ENCODE results near the gene A3GALT2.

The A3GALT2 gene

DNA sequence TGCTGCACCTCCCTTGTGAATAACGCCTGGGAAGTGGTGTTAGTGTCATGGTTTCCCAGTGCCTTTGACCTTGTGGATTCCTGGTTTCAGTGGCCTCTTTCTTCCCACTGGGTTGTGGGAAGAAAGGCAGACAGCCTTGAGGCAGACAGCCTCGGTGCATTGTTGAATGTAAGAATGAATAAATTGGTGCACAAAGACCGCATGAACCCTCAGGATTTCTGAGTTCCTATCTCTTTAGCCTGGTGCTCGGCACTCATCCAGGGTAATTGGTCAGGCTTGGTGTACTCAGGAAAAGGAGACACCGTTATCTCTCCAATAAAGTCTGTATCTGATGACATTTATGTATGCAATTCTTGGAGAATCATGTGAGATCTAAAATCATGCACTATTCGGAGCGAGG, 59.6 kb downstream of the A3GALT2 start:
- no peak overlapping the region for H3K4me3 ChIP-seq (ENCODE audit: control insufficient read depth, low read depth, low read length)
- TF ChIP-seq, protein P1, sequence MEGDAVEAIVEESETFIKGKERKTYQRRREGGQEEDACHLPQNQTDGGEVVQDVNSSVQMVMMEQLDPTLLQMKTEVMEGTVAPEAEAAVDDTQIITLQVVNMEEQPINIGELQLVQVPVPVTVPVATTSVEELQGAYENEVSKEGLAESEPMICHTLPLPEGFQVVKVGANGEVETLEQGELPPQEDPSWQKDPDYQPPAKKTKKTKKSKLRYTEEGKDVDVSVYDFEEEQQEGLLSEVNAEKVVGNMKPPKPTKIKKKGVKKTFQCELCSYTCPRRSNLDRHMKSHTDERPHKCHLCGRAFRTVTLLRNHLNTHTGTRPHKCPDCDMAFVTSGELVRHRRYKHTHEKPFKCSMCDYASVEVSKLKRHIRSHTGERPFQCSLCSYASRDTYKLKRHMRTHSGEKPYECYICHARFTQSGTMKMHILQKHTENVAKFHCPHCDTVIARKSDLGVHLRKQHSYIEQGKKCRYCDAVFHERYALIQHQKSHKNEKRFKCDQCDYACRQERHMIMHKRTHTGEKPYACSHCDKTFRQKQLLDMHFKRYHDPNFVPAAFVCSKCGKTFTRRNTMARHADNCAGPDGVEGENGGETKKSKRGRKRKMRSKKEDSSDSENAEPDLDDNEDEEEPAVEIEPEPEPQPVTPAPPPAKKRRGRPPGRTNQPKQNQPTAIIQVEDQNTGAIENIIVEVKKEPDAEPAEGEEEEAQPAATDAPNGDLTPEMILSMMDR (IDR thresholded peaks at IDR 0.05; ENCODE audit: control insufficient read depth, insufficient read depth, low read depth, low read length, missing control alignments) = no peak
- no peak for DNase-seq (ENCODE audit: low read depth)

GRCh38 chr1:33260439-33260838, 60.5 kb downstream of the A3GALT2 start:
- TF ChIP-seq, protein P1 (IDR thresholded peaks at IDR 0.05; ENCODE audit: control insufficient read depth, insufficient read depth, low read depth, low read length, missing control alignments) = no peak
- H3K4me3 ChIP-seq (ENCODE audit: control insufficient read depth, low read depth, low read length) = no peak overlapping the region
- no peak for DNase-seq (ENCODE audit: low read depth)

GRCh38 chr1:33259879-33260278, 61.0 kb downstream of the A3GALT2 start:
- no peak overlapping the region for H3K4me3 ChIP-seq (ENCODE audit: control insufficient read depth, low read depth, low read length)
- TF ChIP-seq, protein P1 (IDR thresholded peaks at IDR 0.05; ENCODE audit: control insufficient read depth, insufficient read depth, low read depth, low read length, missing control alignments) = no peak
- DNase-seq (ENCODE audit: low read depth) = no peak

DNA sequence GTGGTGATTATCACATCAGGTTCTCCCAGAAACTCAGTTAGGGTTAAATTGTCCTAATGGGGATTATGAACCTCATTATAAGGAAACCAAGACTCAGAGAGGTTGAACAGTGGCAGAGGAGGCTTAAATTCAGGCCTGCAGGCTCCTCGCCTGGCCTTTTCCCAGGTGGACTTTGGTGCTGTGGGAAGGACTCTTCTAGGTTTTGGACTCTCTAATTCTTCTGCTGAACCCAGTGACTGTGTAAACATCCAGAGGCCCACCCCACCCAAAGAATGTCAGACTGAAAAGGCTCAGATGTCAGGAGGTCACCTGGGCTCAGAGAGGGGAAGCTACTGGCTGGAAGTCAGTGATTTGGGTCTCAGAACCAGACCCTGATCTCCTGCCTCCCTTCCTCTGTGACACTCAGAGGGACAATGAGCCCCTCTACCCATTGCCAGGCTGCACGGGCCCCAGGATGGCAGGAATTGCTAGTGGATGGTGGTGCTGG, 62.1 kb downstream of the A3GALT2 start:
- TF ChIP-seq, protein P1 (IDR thresholded peaks at IDR 0.05; ENCODE audit: control insufficient read depth, insufficient read depth, low read depth, low read length, missing control alignments) = no peak
- no peak for DNase-seq (ENCODE audit: low read depth)
- H3K4me3 ChIP-seq (ENCODE audit: control insufficient read depth, low read depth, low read length) = no peak overlapping the region

DNA sequence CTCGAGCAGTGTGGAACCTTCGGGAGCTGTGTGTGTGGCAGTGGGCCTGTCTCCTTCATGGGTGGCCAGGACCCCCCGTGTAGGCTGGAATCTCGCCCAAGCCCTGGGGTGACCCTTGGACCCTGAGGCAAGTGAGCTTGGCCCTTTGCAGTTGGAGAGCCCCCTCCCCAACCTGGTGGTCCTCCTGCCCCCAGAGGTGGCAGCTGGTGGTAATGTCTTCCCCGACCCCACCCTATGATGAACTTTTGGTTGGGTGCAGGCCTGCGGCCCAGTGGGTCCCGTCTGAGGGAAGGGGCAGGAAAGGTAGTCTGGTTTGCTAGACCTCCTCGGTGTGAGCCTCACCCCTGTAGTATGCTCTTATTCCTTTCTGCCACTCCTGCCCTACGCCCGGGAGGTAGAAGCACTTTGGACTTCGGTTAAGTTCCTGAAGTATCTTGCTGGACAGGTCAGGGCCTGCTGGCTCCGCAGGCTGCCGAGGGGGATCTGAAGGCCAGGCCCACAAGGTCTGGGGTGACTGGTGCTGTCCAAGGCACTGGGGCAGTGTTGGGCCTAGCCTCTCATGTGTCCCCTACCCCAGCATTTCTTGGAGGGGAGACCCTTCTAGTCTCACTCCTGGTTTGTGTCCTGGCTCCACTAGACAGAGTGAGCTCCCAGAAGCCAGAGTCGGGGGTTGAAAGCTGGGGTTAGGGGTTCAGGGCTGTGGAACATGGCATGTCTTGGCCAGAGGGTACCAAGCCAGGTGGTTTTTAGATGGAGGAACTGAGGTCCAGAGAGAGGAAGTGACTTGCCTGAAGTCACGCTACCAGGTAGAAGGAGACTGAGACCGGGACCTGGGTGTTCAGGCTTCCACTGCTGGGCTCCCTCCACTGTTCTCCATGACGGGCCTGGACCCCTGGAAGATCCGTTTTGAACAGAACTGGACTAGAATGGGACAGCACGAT, 62.9 kb downstream of the A3GALT2 start:
- DNase-seq (ENCODE audit: low read depth) = no peak
- TF ChIP-seq, protein P1 (IDR thresholded peaks at IDR 0.05; ENCODE audit: control insufficient read depth, insufficient read depth, low read depth, low read length, missing control alignments) = no peak
- peak overlapping the region; percentile 63 for H3K4me3 ChIP-seq (ENCODE audit: control insufficient read depth, low read depth, low read length)

- H3K4me3 ChIP-seq (ENCODE audit: control insufficient read depth, low read depth, low read length) = peak overlapping the region; percentile 63
- TF ChIP-seq, protein P1 (IDR thresholded peaks at IDR 0.05; ENCODE audit: control insufficient read depth, insufficient read depth, low read depth, low read length, missing control alignments) = no peak
- DNase-seq (ENCODE audit: low read depth) = no peak
Observed at GRCh38 chr1:33257207-33257771, 63.6 kb downstream of the A3GALT2 start.

All from AG09309 (cell line).